AG04450 (cell line): ENCODE data around the gene C5orf46. TPM values are rescaled to one million over a fixed set of nuclear protein-coding genes. Genes with fewer than 3 reads are reported as not detected.

Experiments used
- CTCF ChIA-PET: fragments of 300-600, 350-600 bp; formaldehyde crosslinking; extraction: SDS; loops from one replicate; lab custom pipeline; 2022; ENCODE audit warnings: antibody characterized with exemption, inconsistent platforms; lab: Charles Lee
- POLR2A ChIA-PET: fragments of 350-600 bp; formaldehyde crosslinking; extraction: SDS; loops from one replicate; lab custom pipeline; 2021; ENCODE audit warnings: antibody characterized with exemption, inconsistent platforms; lab: Yijun Ruan, JAX
- DNase-seq: peaks from one replicate; pipeline ENCODE4 v3.0.0-alpha.2; 2011; ENCODE audit warnings: low read depth, low spot score
- H3K27ac ChIP-seq: one replicate; pipeline ENCODE4 v1.5.1; 2012; ENCODE audit warnings: low read depth, low read length, control low read depth
- H3K27me3 ChIP-seq: one replicate; pipeline ENCODE4 v1.6.0; 2012; ENCODE audit warnings: low read length; ENCODE audit not compliant: control insufficient read depth, insufficient read depth
- H3K4me3 ChIP-seq: 2 replicates; pipeline ENCODE4 v1.5.1; 2011; ENCODE audit warnings: mild to moderate bottlenecking, low read depth, low read length, control low read depth
- H3K9me3 ChIP-seq: 2 replicates; pipeline ENCODE4 v1.5.1; 2012; ENCODE audit warnings: low read length; ENCODE audit not compliant: control insufficient read depth, insufficient read depth
- CTCF ChIP-seq: IDR thresholded peaks from 2 replicates; pipeline ENCODE4 v1.5.1; 2011; ENCODE audit warnings: low read depth, low read length, control low read depth, inconsistent platforms
- polyA plus RNA-seq: library from polyadenylated mRNA; depleted of rRNA; stranded (reverse); fragments of >200 nt; gene quantifications from 2 replicates; pipeline ENCODE4 v1.2.3, GENCODE V29; 2011

C5orf46 gene
- polyA plus RNA-seq, 1 experiment = not detected

GRCh38 chr5:147920420-147921030 is 14.2 kb upstream of the C5orf46 start:
- DNase-seq = no peak
- TF ChIP-seq CTCF = no peak
- H3K27ac ChIP-seq = no peak overlapping the region
- CTCF ChIA-PET = interaction anchor here (0.6 kb wide), 1 partner anchor 63 kb away, joined by 3 read pairs; no protein-coding TSS in a partner anchor
- no peak overlapping the region for H3K4me3 ChIP-seq
- H3K9me3 ChIP-seq = no peaks in the 10 kb centered on the region
- H3K27me3 ChIP-seq = no peaks in the 10 kb centered on the region
- POLR2A ChIA-PET = no interaction called here

GRCh38 chr5:147918899-147919298 is 12.6 kb upstream of the C5orf46 start:
- no peaks in the 10 kb centered on the region for H3K9me3 ChIP-seq
- no peaks in the 10 kb centered on the region for H3K27me3 ChIP-seq
- no peak overlapping the region for H3K4me3 ChIP-seq
- POLR2A ChIA-PET = no interaction called here
- TF ChIP-seq CTCF = no peak
- no peak for DNase-seq
- no peak overlapping the region for H3K27ac ChIP-seq
- CTCF ChIA-PET = no interaction called here

- ChIA-PET CTCF (no interaction called here), POLR2A (no interaction called here)
- no peaks in the 10 kb centered on the region for H3K9me3 ChIP-seq
- peak; percentile 8 for DNase-seq
- H3K27ac ChIP-seq = no peak overlapping the region
- H3K4me3 ChIP-seq = no peak overlapping the region
- no peak for TF ChIP-seq CTCF
- H3K27me3 ChIP-seq = no peaks in the 10 kb centered on the region
Observed at GRCh38 chr5:147918101-147918685, 11.9 kb upstream of the C5orf46 start.

- Histone ChIP-seq H3K27ac (no peak overlapping the region), H3K9me3 (no peaks in the 10 kb centered on the region), H3K27me3 (no peaks in the 10 kb centered on the region), H3K4me3 (no peak overlapping the region)
- CTCF ChIA-PET = no interaction called here
- TF ChIP-seq CTCF = no peak
- DNase-seq = no peak
- POLR2A ChIA-PET = no interaction called here
Observed at GRCh38 chr5:147913786-147914185, 7.4 kb upstream of the C5orf46 start.

GRCh38 chr5:147912011-147912410 is 5.7 kb upstream of the C5orf46 start:
- Histone ChIP-seq H3K27me3 (no peaks in the 10 kb centered on the region), H3K9me3 (no peaks in the 10 kb centered on the region), H3K4me3 (no peak overlapping the region), H3K27ac (no peak overlapping the region)
- TF ChIP-seq CTCF = no peak
- ChIA-PET CTCF (no interaction called here), POLR2A (no interaction called here)
- no peak for DNase-seq
